ENCODE measurements around the gene ADIPOR2.

DNA sequence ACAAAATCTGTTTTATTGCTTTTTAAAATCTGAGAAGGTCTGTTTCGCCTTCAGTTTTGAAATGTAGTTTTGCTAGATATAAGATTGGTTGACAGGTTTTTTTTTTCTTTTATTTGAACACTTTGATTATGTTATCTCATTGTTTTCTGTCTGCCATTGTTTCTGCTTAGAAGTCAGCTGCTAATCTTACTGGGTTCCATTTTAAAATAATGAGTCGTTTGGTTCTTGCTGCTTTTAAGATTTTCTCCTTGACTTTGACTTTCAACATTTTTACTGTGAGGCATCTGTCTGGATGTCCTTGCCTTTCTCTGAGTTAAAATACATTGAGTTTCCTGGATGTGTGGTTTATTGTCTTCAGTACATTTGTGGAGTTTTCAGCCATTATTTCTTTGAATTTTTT lies 56.7 kb downstream of the ADIPOR2 start:
- TF ChIP-seq, protein P1, sequence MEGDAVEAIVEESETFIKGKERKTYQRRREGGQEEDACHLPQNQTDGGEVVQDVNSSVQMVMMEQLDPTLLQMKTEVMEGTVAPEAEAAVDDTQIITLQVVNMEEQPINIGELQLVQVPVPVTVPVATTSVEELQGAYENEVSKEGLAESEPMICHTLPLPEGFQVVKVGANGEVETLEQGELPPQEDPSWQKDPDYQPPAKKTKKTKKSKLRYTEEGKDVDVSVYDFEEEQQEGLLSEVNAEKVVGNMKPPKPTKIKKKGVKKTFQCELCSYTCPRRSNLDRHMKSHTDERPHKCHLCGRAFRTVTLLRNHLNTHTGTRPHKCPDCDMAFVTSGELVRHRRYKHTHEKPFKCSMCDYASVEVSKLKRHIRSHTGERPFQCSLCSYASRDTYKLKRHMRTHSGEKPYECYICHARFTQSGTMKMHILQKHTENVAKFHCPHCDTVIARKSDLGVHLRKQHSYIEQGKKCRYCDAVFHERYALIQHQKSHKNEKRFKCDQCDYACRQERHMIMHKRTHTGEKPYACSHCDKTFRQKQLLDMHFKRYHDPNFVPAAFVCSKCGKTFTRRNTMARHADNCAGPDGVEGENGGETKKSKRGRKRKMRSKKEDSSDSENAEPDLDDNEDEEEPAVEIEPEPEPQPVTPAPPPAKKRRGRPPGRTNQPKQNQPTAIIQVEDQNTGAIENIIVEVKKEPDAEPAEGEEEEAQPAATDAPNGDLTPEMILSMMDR (conservative IDR thresholded peaks at IDR 0.05 in 1 of 2, IDR thresholded peaks at IDR 0.05 in 1 of 2; ENCODE audit: low read depth in 1 of 2, low read length in 2 of 2), result no peak
- TF ChIP-seq EZH2 (IDR thresholded peaks at IDR 0.05; ENCODE audit: low read length, missing control alignments), result no peak

Data from fibroblast of lung (primary cell).